ENCODE results near the gene SRBD1.

SRBD1 gene

GRCh38 chr2:45596761-45597160 is 14.3 kb downstream of the SRBD1 start:
- DNase-seq (ENCODE audit: low spot score), result no peak

GRCh38 chr2:45595721-45596435 is 15.2 kb downstream of the SRBD1 start:
- DNase-seq (ENCODE audit: low spot score), result no peak

- DNase-seq (ENCODE audit: low spot score), result no peak
These were observed 20.0 kb downstream of the SRBD1 start for GRCh38 chr2:45591073-45591472.

- no peak for DNase-seq (ENCODE audit: low spot score)
These were observed 22.8 kb downstream of the SRBD1 start for GRCh38 chr2:45588158-45588829.

GRCh38 chr2:45586600-45586999 is 24.5 kb downstream of the SRBD1 start:
- no peak for DNase-seq (ENCODE audit: low spot score)

GRCh38 chr2:45585267-45585861 is 25.7 kb downstream of the SRBD1 start:
- peak; percentile 60 for DNase-seq (ENCODE audit: low spot score)

GRCh38 chr2:45583977-45584376 is 27.1 kb downstream of the SRBD1 start:
- no peak for DNase-seq (ENCODE audit: low spot score)

- no peak for DNase-seq (ENCODE audit: low spot score)
These were observed 28.5 kb downstream of the SRBD1 start for GRCh38 chr2:45582522-45582921.

- peak; percentile 23 for DNase-seq (ENCODE audit: low spot score)
These were observed 32.8 kb downstream of the SRBD1 start for GRCh38 chr2:45578056-45578843.

- no peak for DNase-seq (ENCODE audit: low spot score)
These were observed 33.6 kb downstream of the SRBD1 start for GRCh38 chr2:45577441-45577840.

- no peak for DNase-seq (ENCODE audit: low spot score)
These were observed 35.2 kb downstream of the SRBD1 start for GRCh38 chr2:45575881-45576280.

GRCh38 chr2:45572979-45573378 is 38.1 kb downstream of the SRBD1 start:
- no peak for DNase-seq (ENCODE audit: low spot score)

GRCh38 chr2:45571940-45572339 is 39.1 kb downstream of the SRBD1 start:
- no peak for DNase-seq (ENCODE audit: low spot score)

- no peak for DNase-seq (ENCODE audit: low spot score)
These were observed 40.3 kb downstream of the SRBD1 start for GRCh38 chr2:45570671-45571334.

- peak; percentile 31 for DNase-seq (ENCODE audit: low spot score)
These were observed 42.1 kb downstream of the SRBD1 start for GRCh38 chr2:45568935-45569334.

- peak; percentile 16 for DNase-seq (ENCODE audit: low spot score)
These were observed 42.9 kb downstream of the SRBD1 start for GRCh38 chr2:45567974-45568789.

- no peak for DNase-seq (ENCODE audit: low spot score)
These were observed 43.6 kb downstream of the SRBD1 start for GRCh38 chr2:45567288-45567963.

GRCh38 chr2:45559436-45559835 is 51.6 kb downstream of the SRBD1 start:
- no peak for DNase-seq (ENCODE audit: low spot score)

- DNase-seq (ENCODE audit: low spot score), result no peak
These were observed 56.3 kb downstream of the SRBD1 start for GRCh38 chr2:45554742-45555140.

- no peak for DNase-seq (ENCODE audit: low spot score)
These were observed 56.9 kb downstream of the SRBD1 start for GRCh38 chr2:45554073-45554741.
